Testis (tissue), 3 donors: ENCODE measurements around the gene DNAJC8. TPM values are rescaled to one million over a fixed set of nuclear protein-coding genes. Genes with fewer than 3 reads are reported as not detected.

Experiments
- DNase-seq: peaks from one replicate; pipeline ENCODE4 v3.0.0-alpha.2; 2019
- H3K27ac ChIP-seq, 2 donors: fragments of 200-600 bp; sonication (generic); one replicate each; pipeline ENCODE4 v1.5.1; 2019
- H3K27me3 ChIP-seq: fragments of 200-600 bp; sonication (generic); one replicate; pipeline ENCODE4 v1.5.1; 2019
- H3K36me3 ChIP-seq: fragments of 200-600 bp; sonication (generic); one replicate; pipeline ENCODE4 v1.5.1; 2017; ENCODE audit warnings: low read depth; ENCODE audit errors: missing control alignments
- H3K4me1 ChIP-seq: fragments of 200-600 bp; sonication (generic); one replicate; pipeline ENCODE4 v1.5.1; 2019
- H3K4me3 ChIP-seq, 2 donors: fragments of 200-600 bp; sonication (generic); one replicate each; pipeline ENCODE4 v1.5.1; 2017 to 2019
- H3K9me3 ChIP-seq: fragments of 200-600 bp; sonication (generic); one replicate; pipeline ENCODE4 v1.5.1; 2017
- POLR2A ChIP-seq: fragments of 450-650 bp; IDR thresholded peaks from one replicate; pipeline ENCODE4 v1.6.1; 2017; ENCODE audit warnings: antibody characterized with exemption, mild to moderate bottlenecking, moderate library complexity
- WGBS, 2 donors: methylation state at CpG; one replicate each; pipeline ENCODE4 v1.1.5; 2018; 5-methylcytosine and 5-hydroxymethylcytosine counted together
- intact Hi-C: fragments of 100-400 bp; cut with DNase I; formaldehyde crosslinking; loops from one replicate; pipeline ENCODE4 v1.15.1; 2023; ENCODE audit warnings: low total_unique reads
- polyA plus RNA-seq: library from polyadenylated mRNA; stranded (reverse); fragments of 350-450 nt; fragmentation: Illumina TruSeq; extraction: RNeasy Lipid Tissue Mini Kit (QIAGEN cat#74804); gene quantifications from one replicate; pipeline ENCODE4 v1.2.3, GENCODE V29; 2014; ENCODE audit warnings: low read depth, low replicate concordance; ENCODE audit not compliant: insufficient read depth
- total RNA-seq, 2 donors: library from RNA; depleted of rRNA; stranded (reverse); fragments of >200 nt; gene quantifications; one replicate each; pipeline ENCODE4 v1.2.3, GENCODE V29; 2016
- TF ChIP-seq, protein P1 (sequence below), 3 experiments: fragments of 450-650 bp in 2 of 3; fragments of 200-600 bp in 1 of 3; sonication (generic) in 1 of 3; IDR thresholded peaks; one replicate each; pipeline ENCODE4 v1.5.1; 2016 to 2019; ENCODE audit warnings: antibody characterized with exemption in 3 of 3, mild to moderate bottlenecking in 2 of 3, moderate library complexity in 1 of 3

Gene DNAJC8
- total and polyA plus RNA-seq, 3 donors from 2014 or later: 44.7 to 86.5 (median 48.0) TPM

DNA sequence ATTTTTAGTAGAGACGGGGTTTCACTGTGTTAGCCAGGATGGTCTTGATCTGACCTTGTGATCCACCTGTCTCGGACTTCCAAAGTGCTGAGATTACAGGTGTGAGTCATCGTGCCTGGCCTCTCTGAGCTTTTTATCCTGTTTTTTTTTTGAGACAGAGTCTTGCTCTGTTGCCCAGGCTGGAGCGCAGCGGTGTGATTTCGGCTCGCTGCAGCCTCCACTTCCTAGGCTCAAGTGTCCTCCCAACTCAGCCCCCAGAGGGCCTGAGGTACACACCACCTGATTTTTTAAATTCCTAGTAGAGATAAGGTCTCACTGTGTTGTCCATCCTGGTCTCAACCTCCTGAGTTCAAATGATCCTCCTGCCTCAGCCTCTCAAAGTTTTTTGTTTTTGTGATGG, 46.9 kb upstream of the DNAJC8 start:
- Histone ChIP-seq H3K27me3 (no peaks in the 10 kb centered on the region), H3K9me3 (no peaks in the 10 kb centered on the region), H3K36me3 (no peaks in the 10 kb centered on the region), H3K4me1 (no peaks in the 10 kb centered on the region), H3K27ac (no peak overlapping the region), H3K4me3 (no peak overlapping the region)
- 91 to 97% methylated on average over 7 of the region's 7 CpGs for WGBS, 2 donors
- no peak for TF ChIP-seq POLR2A
- TF ChIP-seq, protein P1, sequence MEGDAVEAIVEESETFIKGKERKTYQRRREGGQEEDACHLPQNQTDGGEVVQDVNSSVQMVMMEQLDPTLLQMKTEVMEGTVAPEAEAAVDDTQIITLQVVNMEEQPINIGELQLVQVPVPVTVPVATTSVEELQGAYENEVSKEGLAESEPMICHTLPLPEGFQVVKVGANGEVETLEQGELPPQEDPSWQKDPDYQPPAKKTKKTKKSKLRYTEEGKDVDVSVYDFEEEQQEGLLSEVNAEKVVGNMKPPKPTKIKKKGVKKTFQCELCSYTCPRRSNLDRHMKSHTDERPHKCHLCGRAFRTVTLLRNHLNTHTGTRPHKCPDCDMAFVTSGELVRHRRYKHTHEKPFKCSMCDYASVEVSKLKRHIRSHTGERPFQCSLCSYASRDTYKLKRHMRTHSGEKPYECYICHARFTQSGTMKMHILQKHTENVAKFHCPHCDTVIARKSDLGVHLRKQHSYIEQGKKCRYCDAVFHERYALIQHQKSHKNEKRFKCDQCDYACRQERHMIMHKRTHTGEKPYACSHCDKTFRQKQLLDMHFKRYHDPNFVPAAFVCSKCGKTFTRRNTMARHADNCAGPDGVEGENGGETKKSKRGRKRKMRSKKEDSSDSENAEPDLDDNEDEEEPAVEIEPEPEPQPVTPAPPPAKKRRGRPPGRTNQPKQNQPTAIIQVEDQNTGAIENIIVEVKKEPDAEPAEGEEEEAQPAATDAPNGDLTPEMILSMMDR (IDR thresholded peaks at IDR 0.05): no peak
- intact Hi-C loops: no loop called here
- no peak for DNase-seq

DNA sequence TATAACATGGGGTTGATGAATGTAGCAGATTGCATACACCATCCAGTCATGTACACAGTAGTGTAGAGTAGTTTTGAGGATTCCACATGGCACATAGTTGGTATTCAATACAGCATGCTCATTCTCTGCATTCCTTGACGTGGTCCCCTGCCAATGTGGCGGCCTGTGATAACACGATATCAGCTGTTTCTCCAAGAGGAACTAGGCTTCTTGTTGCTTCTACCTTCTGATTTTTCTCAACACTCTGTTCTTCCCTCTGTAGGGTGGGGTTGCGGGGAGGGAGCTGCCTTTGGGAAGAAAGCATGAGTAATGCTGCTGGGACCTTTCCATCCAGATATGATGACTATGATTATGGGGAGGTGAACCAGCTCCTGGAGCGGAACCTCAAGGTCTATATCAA, 45.9 kb upstream of the DNAJC8 start:
- Histone ChIP-seq H3K4me1 (no peaks in the 10 kb centered on the region), H3K27ac (no peak overlapping the region), H3K4me3 (no peak overlapping the region), H3K36me3 (no peaks in the 10 kb centered on the region), H3K27me3 (no peaks in the 10 kb centered on the region), H3K9me3 (no peaks in the 10 kb centered on the region)
- TF ChIP-seq, protein P1 (IDR thresholded peaks at IDR 0.05): no peak
- TF ChIP-seq POLR2A: no peak
- WGBS, 2 donors: 79 to 85% methylated on average over 5 of the region's 5 CpGs
- DNase-seq: no peak
- intact Hi-C loops: no loop called here

DNA sequence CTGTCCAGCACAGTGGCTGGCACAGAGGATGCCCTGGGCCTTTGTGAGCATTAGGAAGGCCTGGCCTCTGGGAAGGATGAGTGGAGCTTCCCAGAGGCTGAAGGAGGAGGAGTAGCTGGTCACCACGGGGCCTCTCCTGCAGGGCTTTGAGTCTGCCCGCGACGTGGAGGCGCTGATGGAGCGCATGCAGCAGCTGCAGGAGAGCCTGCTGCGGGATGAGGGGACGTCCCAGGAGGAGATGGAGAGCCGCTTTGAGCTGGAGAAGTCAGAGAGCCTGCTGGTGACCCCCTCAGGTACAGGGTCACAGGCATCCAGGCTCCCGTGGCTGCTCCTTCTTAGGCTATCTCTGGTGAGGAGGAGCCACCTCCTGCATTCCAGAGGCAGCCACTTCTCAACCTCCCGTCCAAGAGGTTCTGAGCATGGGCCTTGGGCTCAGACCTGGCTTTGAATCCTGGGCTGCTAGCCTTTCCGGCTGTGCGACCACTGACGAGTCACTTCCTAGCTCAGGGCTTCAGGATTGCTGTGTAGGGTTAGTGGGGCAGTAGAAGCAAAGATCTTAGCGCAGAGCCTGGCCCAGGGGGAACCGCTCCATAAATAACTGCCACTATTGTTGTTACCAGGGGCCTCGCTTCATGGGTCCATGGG, 40.5 kb upstream of the DNAJC8 start:
- Histone ChIP-seq H3K9me3 (no peaks in the 10 kb centered on the region), H3K4me3 (no peak overlapping the region), H3K27me3 (no peaks in the 10 kb centered on the region), H3K27ac (no peak overlapping the region), H3K36me3 (no peaks in the 10 kb centered on the region), H3K4me1 (no peaks in the 10 kb centered on the region)
- no peak for TF ChIP-seq POLR2A
- TF ChIP-seq, protein P1 (IDR thresholded peaks at IDR 0.05): no peak
- DNase-seq: no peak
- 80 to 85% methylated on average over 15 to 17 of the region's 17 CpGs for WGBS, 2 donors
- intact Hi-C loops: no loop called here

DNA sequence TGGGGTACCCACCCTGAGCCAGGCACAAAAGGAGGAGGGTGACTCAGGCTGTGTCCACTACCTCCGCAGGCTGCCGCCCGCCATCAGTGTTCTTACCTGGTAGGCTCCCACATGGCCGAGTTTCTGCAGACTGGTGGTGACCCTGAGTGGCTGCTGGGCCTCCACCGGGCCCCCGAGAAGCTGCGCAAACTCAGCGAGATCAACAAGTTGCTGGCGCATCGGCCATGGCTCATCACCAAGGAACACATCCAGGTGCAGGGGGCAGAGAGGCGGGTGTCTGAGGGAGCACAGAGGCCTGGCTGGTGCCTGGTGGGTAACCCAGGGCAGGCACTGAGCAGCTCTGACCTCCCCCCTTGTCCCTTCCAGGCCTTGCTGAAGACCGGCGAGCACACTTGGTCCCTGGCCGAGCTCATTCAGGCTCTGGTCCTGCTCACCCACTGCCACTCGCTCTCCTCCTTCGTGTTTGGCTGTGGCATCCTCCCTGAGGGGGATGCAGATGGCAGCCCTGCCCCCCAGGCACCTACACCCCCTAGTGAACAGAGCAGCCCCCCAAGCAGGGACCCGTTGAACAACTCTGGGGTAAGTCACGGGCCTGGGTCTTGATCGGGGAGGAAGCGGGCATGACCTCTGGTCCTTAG, 39.5 kb upstream of the DNAJC8 start:
- H3K9me3 ChIP-seq: no peaks in the 10 kb centered on the region
- peaks cover 5% of the 10 kb centered on the region for H3K4me1 ChIP-seq
- no peak for DNase-seq
- H3K4me3 ChIP-seq: no peak overlapping the region
- no peaks in the 10 kb centered on the region for H3K27me3 ChIP-seq
- no peaks in the 10 kb centered on the region for H3K36me3 ChIP-seq
- TF ChIP-seq POLR2A: no peak
- TF ChIP-seq, protein P1 (IDR thresholded peaks at IDR 0.05): no peak
- H3K27ac ChIP-seq: no peak overlapping the region
- WGBS, 2 donors: 95 to 97% methylated on average over 10 to 20 of the region's 20 CpGs
- intact Hi-C loops: no loop called here

DNA sequence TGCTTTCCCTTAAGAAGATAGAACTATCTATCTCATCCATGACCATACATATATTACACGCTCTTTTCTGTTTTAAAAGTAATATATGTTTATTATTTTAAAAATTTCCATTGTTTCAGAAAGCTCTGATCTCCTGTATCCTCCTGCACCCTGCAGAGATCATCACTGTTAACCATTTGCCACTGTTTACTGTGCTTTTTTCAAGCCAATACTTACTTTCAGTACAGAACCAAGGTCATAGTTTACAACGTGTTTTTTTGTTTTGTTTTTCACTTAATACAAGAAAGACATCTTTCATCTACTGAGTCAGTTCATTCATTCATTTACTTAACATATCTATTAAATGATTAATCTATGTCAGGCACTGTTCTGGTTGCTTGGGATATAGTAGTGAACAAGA, 36.7 kb upstream of the DNAJC8 start:
- no peak for DNase-seq
- Histone ChIP-seq H3K27ac (no peak overlapping the region), H3K9me3 (no peaks in the 10 kb centered on the region), H3K4me1 (peaks cover 13% of the 10 kb centered on the region), H3K4me3 (no peak overlapping the region), H3K36me3 (no peaks in the 10 kb centered on the region), H3K27me3 (no peaks in the 10 kb centered on the region)
- TF ChIP-seq, protein P1 (IDR thresholded peaks at IDR 0.05): no peak
- no peak for TF ChIP-seq POLR2A
- WGBS, 2 donors: 56 to 58% methylated on average over 2 of the region's 2 CpGs
- intact Hi-C loops: no loop called here
